H1 (cell line): Measurements from ENCODE around the gene ZNF729.
"Not testable (repeated sequence)": the region's sequence is repeated elsewhere in the genome, so short reads cannot be mapped to it uniquely, and the experiment has no call there.

Experiments
- CHD1 ChIP-seq: IDR thresholded peaks from 2 replicates; pipeline ENCODE4 v1.6.1; 2012; ENCODE audit warnings: low read depth, low read length, improper control_type of control experiment
- EZH2 ChIP-seq: fragments of 200-600 bp; sonication (generic); IDR thresholded peaks from 2 replicates; pipeline ENCODE4 v1.7.1; 2012; ENCODE audit warnings: low read depth, mild to moderate bottlenecking, moderate library complexity, low read length, inconsistent platforms; ENCODE audit not compliant: severe bottlenecking
- KDM1A ChIP-seq: fragments of 200-600, 300-600 bp; sonication (generic); IDR thresholded peaks from 2 replicates; pipeline ENCODE4 v1.7.1; 2016; ENCODE audit warnings: mild to moderate bottlenecking, low read length, borderline replicate concordance
- KDM4A ChIP-seq: IDR thresholded peaks from one replicate; pipeline ENCODE4 v1.7.1; 2012; ENCODE audit warnings: low read depth, mild to moderate bottlenecking, moderate library complexity, low read length, inconsistent platforms; ENCODE audit not compliant: severe bottlenecking
- MAX ChIP-seq: IDR thresholded peaks from 2 replicates; pipeline ENCODE4 v1.6.1; 2012; ENCODE audit warnings: inconsistent platforms
- NRF1 ChIP-seq: IDR thresholded peaks from 2 replicates; pipeline ENCODE4 v1.6.1; 2011; ENCODE audit warnings: mild to moderate bottlenecking, low read depth, low read length, improper control_type of control experiment
- POLR2A ChIP-seq, 2 experiments: IDR thresholded peaks; 1 replicate in 1 of 2; 2 replicates in 1 of 2; pipeline ENCODE4 v1.6.1; 2011; ENCODE audit warnings: low read depth in 2 of 2, low read length in 2 of 2, mild to moderate bottlenecking in 2 of 2; ENCODE audit errors: control extremely low read depth in 1 of 2
- POLR2AphosphoS5 ChIP-seq: IDR thresholded peaks from 2 replicates; pipeline ENCODE4 v1.6.1; 2011; ENCODE audit warnings: low read depth, low read length
- RAD21 ChIP-seq, 2 experiments: IDR thresholded peaks in 1 of 2; conservative IDR thresholded peaks in 1 of 2; 2 replicates each; pipeline ENCODE4 v1.6.1; 2011; ENCODE audit warnings: low read depth in 2 of 2, low read length in 2 of 2, improper control_type of control experiment in 1 of 2, inconsistent platforms in 1 of 2, mild to moderate bottlenecking in 1 of 2, moderate library complexity in 1 of 2
- SIN3A ChIP-seq, 2 experiments: IDR thresholded peaks in 1 of 2; conservative IDR thresholded peaks in 1 of 2; 2 replicates each; pipeline ENCODE4 v1.6.1; 2011 to 2012; ENCODE audit warnings: low read length in 2 of 2, improper control_type of control experiment in 1 of 2, low read depth in 1 of 2, mild to moderate bottlenecking in 1 of 2
- SP2 ChIP-seq: IDR thresholded peaks from 2 replicates; pipeline ENCODE4 v1.6.1; 2012; ENCODE audit warnings: mild to moderate bottlenecking, low read length, inconsistent platforms
- TF ChIP-seq, protein P1 (sequence below), 3 experiments: IDR thresholded peaks; 1 replicate in 2 of 3; 2 replicates in 1 of 3; pipeline versions ENCODE4 v1.5.1 to v1.6.1; 2011; ENCODE audit warnings: low read length in 3 of 3, mild to moderate bottlenecking in 3 of 3, inconsistent platforms in 2 of 3, low read depth in 1 of 3, moderate library complexity in 1 of 3; ENCODE audit not compliant: insufficient read depth in 1 of 3; ENCODE audit errors: control extremely low read depth in 1 of 3

DNA sequence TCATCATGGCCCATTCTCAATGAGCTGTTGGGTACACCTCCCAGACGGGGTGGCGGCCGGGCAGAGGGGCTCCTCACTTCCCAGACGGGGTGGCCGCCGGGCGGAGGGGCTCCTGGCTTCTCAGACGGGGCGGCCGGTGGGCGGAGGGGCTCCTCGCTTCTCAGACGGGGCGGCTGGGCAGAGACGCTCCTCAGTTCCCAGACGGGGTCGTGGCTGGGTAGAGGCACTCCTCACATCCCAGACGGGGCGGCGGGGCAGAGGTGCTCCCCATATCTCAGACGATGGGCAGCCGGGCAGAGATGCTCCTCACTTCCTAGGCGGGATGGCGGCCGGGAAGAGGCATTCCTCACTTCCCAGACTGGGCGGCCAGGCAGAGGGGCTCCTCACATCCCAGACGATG is 35.3 kb downstream of the ZNF729 start:
- not testable (repeated sequence) for TF ChIP-seq KDM4A; SIN3A (conservative IDR thresholded peaks at IDR 0.05 in 1 of 2, IDR thresholded peaks at IDR 0.05 in 1 of 2; ENCODE audit: low read depth in 1 of 2, low read length in 2 of 2); NRF1; POLR2AphosphoS5; POLR2A (IDR thresholded peaks at IDR 0.05; ENCODE audit: control extremely low read depth in 1 of 2, low read depth in 2 of 2, low read length in 2 of 2); SP2; MAX; RAD21 (IDR thresholded peaks at IDR 0.05 in 1 of 2, conservative IDR thresholded peaks at IDR 0.05 in 1 of 2; ENCODE audit: low read depth in 2 of 2, low read length in 2 of 2); KDM1A; CHD1; EZH2
- TF ChIP-seq, protein P1, sequence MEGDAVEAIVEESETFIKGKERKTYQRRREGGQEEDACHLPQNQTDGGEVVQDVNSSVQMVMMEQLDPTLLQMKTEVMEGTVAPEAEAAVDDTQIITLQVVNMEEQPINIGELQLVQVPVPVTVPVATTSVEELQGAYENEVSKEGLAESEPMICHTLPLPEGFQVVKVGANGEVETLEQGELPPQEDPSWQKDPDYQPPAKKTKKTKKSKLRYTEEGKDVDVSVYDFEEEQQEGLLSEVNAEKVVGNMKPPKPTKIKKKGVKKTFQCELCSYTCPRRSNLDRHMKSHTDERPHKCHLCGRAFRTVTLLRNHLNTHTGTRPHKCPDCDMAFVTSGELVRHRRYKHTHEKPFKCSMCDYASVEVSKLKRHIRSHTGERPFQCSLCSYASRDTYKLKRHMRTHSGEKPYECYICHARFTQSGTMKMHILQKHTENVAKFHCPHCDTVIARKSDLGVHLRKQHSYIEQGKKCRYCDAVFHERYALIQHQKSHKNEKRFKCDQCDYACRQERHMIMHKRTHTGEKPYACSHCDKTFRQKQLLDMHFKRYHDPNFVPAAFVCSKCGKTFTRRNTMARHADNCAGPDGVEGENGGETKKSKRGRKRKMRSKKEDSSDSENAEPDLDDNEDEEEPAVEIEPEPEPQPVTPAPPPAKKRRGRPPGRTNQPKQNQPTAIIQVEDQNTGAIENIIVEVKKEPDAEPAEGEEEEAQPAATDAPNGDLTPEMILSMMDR (IDR thresholded peaks at IDR 0.05; ENCODE audit: control extremely low read depth in 1 of 3, insufficient read depth in 1 of 3, low read depth in 1 of 3, low read length in 3 of 3) = not testable (repeated sequence)
